ENCODE data around the gene LRIG2.

DNA sequence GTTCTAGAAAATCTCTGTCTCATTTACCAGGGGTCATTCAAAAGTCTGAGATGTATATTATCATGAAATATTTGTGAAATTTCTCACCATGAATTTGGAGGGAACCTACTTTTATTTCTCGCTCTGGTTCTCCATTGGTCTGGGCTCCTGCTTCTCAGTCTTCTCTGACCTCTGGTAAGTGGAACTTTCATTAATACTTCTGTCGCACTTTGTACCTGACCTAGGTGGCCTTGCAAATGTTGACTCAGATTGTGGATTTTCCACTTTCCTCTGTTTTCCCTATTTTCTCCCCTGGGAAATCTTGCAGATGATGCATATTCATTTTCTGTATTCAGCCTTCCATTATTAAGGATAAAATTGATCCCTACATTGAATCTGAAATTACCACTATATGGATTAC lies 53.2 kb downstream of the LRIG2 start:
- TF ChIP-seq CTCF (IDR thresholded peaks at IDR 0.05; ENCODE audit: borderline replicate concordance, extremely low read depth, low read length, poor library complexity, severe bottlenecking) (no peak), EZH2 (IDR thresholded peaks at IDR 0.05; ENCODE audit: borderline replicate concordance, low read depth, low read length, severe bottlenecking) (no peak)

Data from DND-41 (cell line).